ENCODE measurements around the gene CEP41. TPM values are rescaled to one million over a fixed set of nuclear protein-coding genes. Genes with fewer than 3 reads are reported as not detected.

CEP41 gene
- total RNA-seq, 2 experiments from 2014 or later, result 3.3 to 4.8 TPM

DNA sequence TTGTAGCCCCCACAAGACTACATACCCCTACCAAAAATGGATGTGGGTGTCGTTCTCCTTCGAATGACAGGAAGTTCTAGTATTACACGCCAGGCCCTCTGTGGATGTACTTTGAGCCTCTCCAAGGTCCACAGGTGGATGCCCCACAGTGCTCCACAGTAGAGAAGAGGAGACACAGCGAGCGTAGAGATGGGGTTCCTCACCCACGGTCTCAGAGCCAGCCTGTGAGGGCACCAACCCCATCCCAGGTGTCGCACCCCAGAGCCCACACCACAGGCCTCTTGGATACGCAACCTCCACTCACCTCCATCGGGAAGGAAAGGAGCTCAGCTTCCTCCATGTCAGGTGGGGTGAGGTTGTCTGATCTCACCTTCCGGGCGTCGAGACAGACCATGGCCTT is 93.9 kb downstream of the CEP41 start:
- Histone ChIP-seq H3K4me1 (ENCODE audit: insufficient read depth, low read length) (peaks cover 7% of the 10 kb centered on the region), H3K27me3 (ENCODE audit: control insufficient read depth in 1 of 2, insufficient read depth in 2 of 2, low read length in 2 of 2) (no peaks in the 10 kb centered on the region), H3K9me3 (ENCODE audit: control insufficient read depth in 1 of 2, insufficient read depth in 1 of 2, low read length in 2 of 2) (peaks cover 0 to 4% of the 10 kb centered on the region in 2 experiments), H3K27ac (ENCODE audit: low read depth in 1 of 2, low read length in 2 of 2) (no peak overlapping the region), H3K36me3 (ENCODE audit: insufficient read depth, low read length) (no peaks in the 10 kb centered on the region), H3K4me3 (ENCODE audit: low read length) (no peak overlapping the region)
- ChIA-PET CTCF (no interaction called here), POLR2A (no interaction called here)
- Mint-ChIP-seq H3K4me3 (no peak overlapping the region), H3K27me3 (no peaks in the 10 kb centered on the region), H3K36me3 (ENCODE audit: low read depth) (no peaks in the 10 kb centered on the region), H3K27ac (no peak overlapping the region), H3K9me3 (no peaks in the 10 kb centered on the region), H3K4me1 (ENCODE audit: low read depth) (no peaks in the 10 kb centered on the region)
- TF ChIP-seq CTCF (IDR thresholded peaks at IDR 0.05), result no peak
- intact Hi-C loops (cut with DNase I, micrococcal nuclease), result no loop called here
- ATAC-seq (ENCODE audit: poor library complexity) (no peak), DNase-seq (no peak)

DNA sequence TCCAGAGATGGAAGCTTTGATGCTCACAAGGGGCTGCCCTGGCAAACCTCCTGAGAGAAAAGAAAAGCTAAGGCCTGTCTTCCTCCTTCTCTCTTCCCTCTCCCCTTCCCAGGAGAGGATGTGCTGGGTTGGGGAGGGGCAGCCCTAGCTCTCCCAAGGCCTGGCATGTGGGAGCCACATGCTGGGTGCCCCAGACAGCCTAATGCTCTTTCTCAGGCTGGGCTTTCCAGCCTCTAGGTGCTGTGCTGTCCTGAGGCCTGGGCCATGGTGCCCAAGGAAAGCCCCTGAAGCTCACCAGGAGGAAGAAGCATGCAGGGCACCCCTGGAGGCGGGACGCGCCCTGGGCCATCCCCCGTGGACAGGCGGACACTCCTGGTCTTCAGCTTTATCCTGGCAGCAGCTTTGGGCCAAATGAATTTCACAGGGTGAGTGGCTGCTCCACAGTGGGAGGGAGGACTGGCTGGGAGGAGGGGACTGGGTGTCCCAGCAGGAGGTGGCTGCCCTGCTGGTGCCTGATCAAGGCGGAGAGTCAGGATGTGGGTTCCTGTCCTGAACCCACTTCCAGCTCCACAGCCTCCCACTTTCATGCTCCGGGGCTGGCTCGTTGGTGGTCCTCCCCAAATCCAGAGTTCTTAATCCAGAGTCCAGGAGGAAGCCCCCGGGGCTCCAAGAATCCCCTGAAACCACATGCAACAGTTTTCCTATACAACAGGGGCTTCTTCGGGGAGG is 94.5 kb downstream of the CEP41 start:
- TF ChIP-seq CTCF (IDR thresholded peaks at IDR 0.05), result no peak
- Mint-ChIP-seq H3K27me3 (no peaks in the 10 kb centered on the region), H3K4me1 (ENCODE audit: low read depth) (no peaks in the 10 kb centered on the region), H3K4me3 (no peak overlapping the region), H3K27ac (no peak overlapping the region), H3K9me3 (no peaks in the 10 kb centered on the region), H3K36me3 (ENCODE audit: low read depth) (no peaks in the 10 kb centered on the region)
- H3K4me1 ChIP-seq (ENCODE audit: insufficient read depth, low read length), result peaks cover 5% of the 10 kb centered on the region
- intact Hi-C loops (cut with DNase I, micrococcal nuclease), result no loop called here
- H3K27ac ChIP-seq (ENCODE audit: low read depth in 1 of 2, low read length in 2 of 2), result no peak overlapping the region
- no peaks in the 10 kb centered on the region for H3K27me3 ChIP-seq (ENCODE audit: control insufficient read depth in 1 of 2, insufficient read depth in 2 of 2, low read length in 2 of 2)
- CTCF ChIA-PET, result no interaction called here
- no peak overlapping the region for H3K4me3 ChIP-seq (ENCODE audit: low read length)
- H3K36me3 ChIP-seq (ENCODE audit: insufficient read depth, low read length), result no peaks in the 10 kb centered on the region
- DNase-seq, result no peak
- peaks cover 0 to 4% of the 10 kb centered on the region in 2 experiments for H3K9me3 ChIP-seq (ENCODE audit: control insufficient read depth in 1 of 2, insufficient read depth in 1 of 2, low read length in 2 of 2)
- POLR2A ChIA-PET, result no interaction called here
- ATAC-seq (ENCODE audit: poor library complexity), result no peak

GRCh38 chr7:130345725-130346124 is 95.1 kb downstream of the CEP41 start:
- Histone ChIP-seq H3K4me3 (ENCODE audit: low read length) (no peak overlapping the region), H3K27me3 (ENCODE audit: control insufficient read depth in 1 of 2, insufficient read depth in 2 of 2, low read length in 2 of 2) (no peaks in the 10 kb centered on the region), H3K4me1 (ENCODE audit: insufficient read depth, low read length) (peaks cover under 1% of the 10 kb centered on the region), H3K36me3 (ENCODE audit: insufficient read depth, low read length) (no peaks in the 10 kb centered on the region), H3K9me3 (ENCODE audit: control insufficient read depth in 1 of 2, insufficient read depth in 1 of 2, low read length in 2 of 2) (peaks cover 0 to 4% of the 10 kb centered on the region in 2 experiments), H3K27ac (ENCODE audit: low read depth in 1 of 2, low read length in 2 of 2) (no peak overlapping the region)
- intact Hi-C loops (cut with DNase I, micrococcal nuclease), result no loop called here
- Mint-ChIP-seq H3K4me3 (no peak overlapping the region), H3K9me3 (no peaks in the 10 kb centered on the region), H3K27me3 (no peaks in the 10 kb centered on the region), H3K27ac (no peak overlapping the region), H3K36me3 (ENCODE audit: low read depth) (no peaks in the 10 kb centered on the region), H3K4me1 (ENCODE audit: low read depth) (no peaks in the 10 kb centered on the region)
- no peak for DNase-seq
- ChIA-PET POLR2A (no interaction called here), CTCF (no interaction called here)
- ATAC-seq (ENCODE audit: poor library complexity), result no peak
- TF ChIP-seq CTCF (IDR thresholded peaks at IDR 0.05), result no peak
